Liver (tissue), 9 donors: ENCODE results near the gene LHFPL2. TPM values are rescaled to one million over a fixed set of nuclear protein-coding genes. Genes with fewer than 3 reads are reported as not detected.

ENCODE experiments used
- DNase-seq: peaks from one replicate; pipeline ENCODE4 v3.0.0-alpha.2; 2017; ENCODE audit warnings: low spot score
- H3K27ac ChIP-seq, 2 donors: one replicate each; pipeline ENCODE4 v1.7.0; 2013; ENCODE audit warnings: inconsistent platforms in 2 of 2, low read length in 2 of 2, control low read depth in 1 of 2, low read depth in 1 of 2, mild to moderate bottlenecking in 1 of 2
- H3K27me3 ChIP-seq, 4 donors: one replicate each; pipeline versions ENCODE4 v1.6.1 to v1.7.0; 2013; ENCODE audit warnings: low read length in 3 of 4, inconsistent platforms in 1 of 4, mild to moderate bottlenecking in 1 of 4, moderate library complexity in 1 of 4; ENCODE audit not compliant: control insufficient read depth in 4 of 4, insufficient read depth in 4 of 4
- H3K36me3 ChIP-seq, 4 donors: one replicate each; pipeline versions ENCODE4 v1.6.1 to v1.7.0; 2013; ENCODE audit warnings: low read length in 3 of 4, mild to moderate bottlenecking in 3 of 4, low read depth in 1 of 4, moderate library complexity in 1 of 4; ENCODE audit not compliant: control insufficient read depth in 4 of 4, insufficient read depth in 3 of 4
- H3K4me1 ChIP-seq, 4 donors: one replicate each; pipeline versions ENCODE4 v1.6.1 to v1.7.0; 2013; ENCODE audit warnings: low read length in 3 of 4, mild to moderate bottlenecking in 3 of 4, moderate library complexity in 1 of 4; ENCODE audit not compliant: control insufficient read depth in 4 of 4, insufficient read depth in 4 of 4
- H3K4me3 ChIP-seq, 3 donors: one replicate each; pipeline versions ENCODE4 v1.6.1 to v1.7.0; 2013; ENCODE audit warnings: low read length in 3 of 3, control low read depth in 1 of 3, low read depth in 1 of 3, mild to moderate bottlenecking in 1 of 3
- H3K9ac ChIP-seq, 2 donors: one replicate each; pipeline ENCODE4 v1.7.0; 2013; ENCODE audit warnings: low read length in 2 of 2, mild to moderate bottlenecking in 2 of 2, moderate library complexity in 2 of 2, control low read depth in 1 of 2, low read depth in 1 of 2
- H3K9me3 ChIP-seq, 4 donors: one replicate each; pipeline versions ENCODE4 v1.6.1 to v1.7.0; 2013; ENCODE audit warnings: low read length in 3 of 4; ENCODE audit not compliant: control insufficient read depth in 4 of 4
- ATF3 ChIP-seq: IDR thresholded peaks from 2 replicates; pipeline ENCODE4 v1.6.1; 2016; ENCODE audit warnings: antibody characterized with exemption
- CTCF ChIP-seq: fragments of 150-350 bp; IDR thresholded peaks from 2 replicates; pipeline ENCODE4 v1.5.1; 2017; ENCODE audit warnings: improper control_type of control experiment, low read depth, low read length; ENCODE audit not compliant: missing input control
- EGR1 ChIP-seq, 2 donors: IDR thresholded peaks; 2 replicates each; pipeline ENCODE4 v1.6.1; 2016 to 2018; ENCODE audit warnings: antibody characterized with exemption in 2 of 2, low read depth in 2 of 2
- FOXA2 ChIP-seq: IDR thresholded peaks from 2 replicates; pipeline ENCODE4 v1.6.1; 2016; ENCODE audit warnings: antibody characterized with exemption
- GABPA ChIP-seq, 2 donors: IDR thresholded peaks in 1 of 2; conservative IDR thresholded peaks in 1 of 2; 2 replicates each; pipeline ENCODE4 v1.6.1; 2016; ENCODE audit warnings: antibody characterized with exemption in 2 of 2, mild to moderate bottlenecking in 1 of 2, moderate library complexity in 1 of 2
- MAX ChIP-seq: IDR thresholded peaks from 2 replicates; pipeline ENCODE4 v1.6.1; 2016; ENCODE audit warnings: antibody characterized with exemption
- NR2F2 ChIP-seq: IDR thresholded peaks from 2 replicates; pipeline ENCODE4 v1.6.1; 2016; ENCODE audit warnings: antibody characterized with exemption
- RAD21 ChIP-seq, 2 donors: IDR thresholded peaks; 2 replicates each; pipeline ENCODE4 v1.6.1; 2016; ENCODE audit warnings: antibody characterized with exemption in 2 of 2, mild to moderate bottlenecking in 2 of 2
- REST ChIP-seq: IDR thresholded peaks from 2 replicates; pipeline ENCODE4 v1.6.1; 2016; ENCODE audit warnings: antibody characterized with exemption, mild to moderate bottlenecking
- RXRA ChIP-seq, 2 donors: IDR thresholded peaks; 2 replicates each; pipeline ENCODE4 v1.6.1; 2017 to 2018; ENCODE audit warnings: antibody characterized with exemption in 2 of 2, mild to moderate bottlenecking in 1 of 2
- SP1 ChIP-seq: IDR thresholded peaks from 2 replicates; pipeline ENCODE4 v1.6.1; 2018; ENCODE audit warnings: antibody characterized with exemption, mild to moderate bottlenecking
- TAF1 ChIP-seq: conservative IDR thresholded peaks from 2 replicates; pipeline ENCODE4 v1.6.1; 2016; ENCODE audit warnings: antibody characterized with exemption, mild to moderate bottlenecking
- ZBTB33 ChIP-seq: IDR thresholded peaks from 2 replicates; pipeline ENCODE4 v1.6.1; 2016; ENCODE audit warnings: antibody characterized with exemption
- WGBS: extraction: QIAGEN DNeasy Blood & Tissue Kit; methylation state at CpG from one replicate; pipeline ENCODE4 v1.1.7; 2013; 5-methylcytosine and 5-hydroxymethylcytosine counted together
- polyA plus RNA-seq, 2 donors: library from polyadenylated mRNA; stranded (reverse) in 1 of 2; unstranded in 1 of 2; fragments of 200-250 nt in 1 of 2; fragments of >200 nt in 1 of 2; fragmentation: Nextera tagmentation in 1 of 2; extraction: Ambion mirVana in 1 of 2; gene quantifications; one replicate each; pipeline versions ENCODE4 v1.2.1 to v1.2.3, GENCODE V29; 2013 to 2015
- total RNA-seq, 2 donors: library from RNA; depleted of rRNA; stranded (reverse); fragments of >200 nt; gene quantifications; one replicate each; pipeline ENCODE4 v1.2.3, GENCODE V29; 2014
- donor health status: healthy.
- donor health status: healthy.
- donor health status: healthy.
- donor health status: healthy.
- donor health status: healthy.

Gene LHFPL2
- total and polyA plus RNA-seq, 4 donors, result 1.6 to 9.4 (median 5.6) TPM

GRCh38 chr5:78561261-78561660, 87.3 kb downstream of the LHFPL2 start:
- 97% methylated on average over 12 of the region's 12 CpGs for WGBS
- H3K9ac ChIP-seq, result no peak overlapping the region
- no peak overlapping the region for H3K27ac ChIP-seq
- peak; percentile 12 for DNase-seq
- H3K4me3 ChIP-seq, result no peak overlapping the region
- no peaks in the 10 kb centered on the region for H3K4me1 ChIP-seq
- H3K27me3 ChIP-seq, result peaks cover 0 to 4% (median 1%) of the 10 kb centered on the region in 4 donors
- no peaks in the 10 kb centered on the region for H3K9me3 ChIP-seq
- no peak for TF ChIP-seq FOXA2
- H3K36me3 ChIP-seq, result no peaks in the 10 kb centered on the region

GRCh38 chr5:78560000-78560855, 88.3 kb downstream of the LHFPL2 start:
- Histone ChIP-seq H3K4me3 (no peak overlapping the region), H3K4me1 (no peaks in the 10 kb centered on the region), H3K9me3 (no peaks in the 10 kb centered on the region), H3K9ac (no peak overlapping the region), H3K36me3 (no peaks in the 10 kb centered on the region), H3K27ac (no peak overlapping the region), H3K27me3 (peaks cover 0 to 4% (median 3%) of the 10 kb centered on the region in 4 donors)
- 93% methylated on average over 6 of the region's 6 CpGs for WGBS
- TF ChIP-seq ZBTB33 (no peak), FOXA2 (no peak), REST (no peak), ATF3 (no peak), EGR1 (IDR thresholded peaks at IDR 0.05; ENCODE audit: low read depth in 2 of 2) (no peak), RAD21 (IDR thresholded peaks at IDR 0.05) (no peak), TAF1 (no peak), RXRA (IDR thresholded peaks at IDR 0.05) (no peak), SP1 (no peak), NR2F2 (no peak)
- DNase-seq, result peak; percentile 12

GRCh38 chr5:78557601-78558000, 91.0 kb downstream of the LHFPL2 start:
- WGBS, result 90% methylated on average over 5 of the region's 5 CpGs
- no peak overlapping the region for H3K27ac ChIP-seq
- no peak overlapping the region for H3K4me3 ChIP-seq
- peak; percentile 10 for DNase-seq
- H3K36me3 ChIP-seq, result no peaks in the 10 kb centered on the region
- no peaks in the 10 kb centered on the region for H3K9me3 ChIP-seq
- H3K4me1 ChIP-seq, result no peaks in the 10 kb centered on the region
- peaks cover 0 to 4% (median 3%) of the 10 kb centered on the region in 4 donors for H3K27me3 ChIP-seq
- H3K9ac ChIP-seq, result no peak overlapping the region
- TF ChIP-seq ATF3 (no peak), CTCF (no peak), FOXA2 (no peak), RAD21 (IDR thresholded peaks at IDR 0.05) (no peak), GABPA (IDR thresholded peaks at IDR 0.05 in 1 of 2, conservative IDR thresholded peaks at IDR 0.05 in 1 of 2) (no peak), REST (no peak), MAX (no peak), RXRA (IDR thresholded peaks at IDR 0.05) (no peak), NR2F2 (no peak)
